GM21576 (cell line): ENCODE data around the gene LAMC1.

Experiments used
- ATAC-seq: cut with Tn5 transposase; IDR thresholded peaks from one replicate; pipeline ENCODE4 v1.9.1; 2021; ENCODE audit warnings: mild to moderate bottlenecking, moderate library complexity; ENCODE audit not compliant: unreplicated experiment

Gene LAMC1

DNA sequence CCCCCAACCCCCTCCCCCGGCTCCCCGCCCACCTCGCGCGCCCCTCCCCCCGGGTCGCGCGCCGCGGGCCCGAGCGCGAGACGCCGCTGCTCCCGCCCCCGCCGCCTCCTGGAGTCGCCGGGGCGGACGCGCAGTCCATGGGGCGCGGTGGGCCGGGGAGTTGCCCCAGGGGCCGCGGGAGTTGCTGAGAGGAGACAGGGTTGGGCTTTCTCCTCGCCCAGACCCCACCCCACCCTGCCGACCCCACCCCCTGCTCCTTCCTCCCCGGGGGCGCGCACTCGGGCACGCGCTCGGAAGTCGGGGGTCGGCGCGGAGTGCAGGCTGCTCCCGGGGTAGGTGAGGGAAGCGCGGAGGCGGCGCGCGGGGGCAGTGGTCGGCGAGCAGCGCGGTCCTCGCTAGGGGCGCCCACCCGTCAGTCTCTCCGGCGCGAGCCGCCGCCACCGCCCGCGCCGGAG is at the start of gene LAMC1:
Gene LAMC1, plus strand, starts transcription at position 275 of the 455 bp plus-strand sequence. CDS start 297 bp downstream, outside the sequence.
- ATAC-seq = peak; percentile 21

DNA sequence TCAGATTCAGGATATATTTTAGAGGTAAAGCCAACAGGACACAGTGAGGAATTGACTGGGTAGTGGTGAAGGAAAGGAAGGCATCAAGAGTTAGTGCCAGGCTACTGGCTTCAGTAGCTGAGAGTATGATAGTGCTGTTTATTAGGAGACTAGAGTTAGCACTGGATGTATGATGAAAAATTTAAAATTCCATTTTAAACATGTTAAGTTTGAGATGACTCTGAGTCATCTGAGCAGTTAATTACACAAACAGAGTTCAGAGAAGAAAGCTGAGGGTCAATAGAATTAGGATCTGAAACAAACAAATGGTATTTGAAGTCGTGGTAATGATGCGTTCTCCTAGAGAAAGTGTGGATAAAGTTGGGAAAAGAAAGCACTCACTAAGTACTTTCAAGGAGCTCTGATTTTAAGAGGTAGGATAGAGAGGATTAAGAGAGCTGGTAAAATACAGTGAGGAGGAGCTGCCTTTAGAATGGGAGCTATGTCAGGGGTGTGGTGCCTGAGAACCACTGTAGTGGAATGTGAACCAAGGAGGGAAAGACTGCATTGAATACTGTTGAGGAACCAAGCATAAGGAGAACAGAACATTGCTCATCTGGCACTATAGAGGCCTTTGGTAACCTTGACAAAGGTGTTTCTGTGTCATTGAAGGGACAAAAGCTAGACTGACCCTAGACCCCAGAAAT is 48.6 kb upstream of the LAMC1 start:
- ATAC-seq = no peak

DNA sequence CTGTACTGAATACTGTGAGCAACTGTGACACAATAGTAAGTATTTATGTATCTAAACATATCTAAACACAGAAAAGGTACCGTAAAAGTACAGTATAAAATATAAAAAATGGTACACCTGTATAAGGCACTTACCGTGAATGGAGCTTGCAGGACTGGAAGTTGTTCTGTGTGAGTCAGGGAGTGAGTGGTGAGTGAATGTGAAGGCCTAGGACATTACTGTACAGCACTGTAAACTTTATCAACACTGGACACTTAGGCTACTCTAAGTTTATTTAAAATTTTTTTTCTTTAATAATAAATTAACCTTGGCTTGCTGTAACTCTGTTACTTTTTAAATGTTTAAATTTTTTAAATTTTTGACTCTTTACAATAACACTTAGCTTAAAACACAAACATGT is 45.7 kb upstream of the LAMC1 start:
- ATAC-seq = no peak

DNA sequence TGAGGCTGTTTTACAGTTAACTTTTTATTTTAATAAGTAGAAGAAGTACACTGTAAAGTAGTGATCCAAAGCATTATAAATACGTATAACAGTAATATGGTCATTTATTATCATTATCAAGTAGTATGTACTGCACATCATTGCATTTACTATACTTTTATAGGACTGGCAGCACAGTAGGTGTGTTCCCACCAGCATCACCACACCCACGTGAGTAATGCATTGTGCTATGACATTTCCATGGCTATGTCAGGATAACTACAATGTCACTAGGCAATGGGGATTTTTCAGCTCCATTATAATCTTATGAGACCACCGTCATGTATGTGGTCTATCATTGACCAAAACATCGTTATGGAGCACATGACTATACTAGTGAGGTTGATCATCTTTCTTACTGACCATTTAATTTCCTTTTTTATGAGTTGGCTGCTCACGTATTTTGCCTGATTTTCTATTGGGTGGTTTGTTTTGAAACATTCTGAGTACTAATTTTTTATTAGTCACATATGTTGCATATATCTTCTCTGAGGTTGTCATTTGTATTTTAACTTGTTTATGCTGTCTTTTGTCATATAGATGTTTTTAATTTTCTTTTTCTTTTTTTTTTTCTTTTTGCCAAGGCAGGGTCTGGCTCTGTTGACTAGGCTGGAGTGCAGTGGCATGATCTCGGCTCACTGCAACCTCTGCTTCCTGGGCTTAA is 44.9 kb upstream of the LAMC1 start:
- no peak for ATAC-seq

DNA sequence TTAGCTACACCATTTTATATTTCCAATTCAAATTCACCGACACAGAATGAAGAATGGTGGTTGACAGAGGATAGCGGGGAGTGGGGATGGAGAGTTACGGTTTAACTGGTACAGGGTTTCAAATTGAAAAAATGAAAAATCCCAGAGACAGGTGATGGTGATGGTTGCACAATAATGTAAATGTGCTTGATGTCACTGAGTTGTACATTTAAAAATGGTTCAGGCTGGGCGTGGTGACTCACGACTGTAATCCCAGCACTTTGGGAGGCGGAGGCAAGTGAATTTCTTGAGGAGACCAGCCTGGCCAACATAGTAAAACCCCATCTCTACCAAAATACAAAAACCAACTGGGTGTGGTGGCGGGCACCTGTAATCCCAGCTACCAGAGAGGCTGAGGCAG is 39.1 kb upstream of the LAMC1 start:
- ATAC-seq = no peak

DNA sequence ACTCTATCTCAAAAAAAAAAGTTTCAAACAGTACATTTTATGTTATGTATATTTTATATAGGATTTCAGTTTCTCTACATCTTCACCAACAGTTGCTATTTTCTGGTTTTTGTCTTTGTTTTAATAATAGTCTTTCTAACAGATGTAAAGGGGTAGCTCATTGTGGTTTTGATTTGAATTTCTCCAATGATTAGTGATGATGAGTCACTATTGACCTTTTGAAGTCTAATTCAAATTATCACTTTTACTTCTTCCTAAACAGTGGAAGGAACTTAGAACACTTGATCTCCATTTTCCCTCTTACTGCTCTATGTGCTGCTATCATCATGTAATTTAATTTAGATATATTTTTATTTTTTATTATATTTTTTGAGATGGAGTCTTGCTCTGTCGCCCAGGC is 38.6 kb upstream of the LAMC1 start:
- no peak for ATAC-seq

DNA sequence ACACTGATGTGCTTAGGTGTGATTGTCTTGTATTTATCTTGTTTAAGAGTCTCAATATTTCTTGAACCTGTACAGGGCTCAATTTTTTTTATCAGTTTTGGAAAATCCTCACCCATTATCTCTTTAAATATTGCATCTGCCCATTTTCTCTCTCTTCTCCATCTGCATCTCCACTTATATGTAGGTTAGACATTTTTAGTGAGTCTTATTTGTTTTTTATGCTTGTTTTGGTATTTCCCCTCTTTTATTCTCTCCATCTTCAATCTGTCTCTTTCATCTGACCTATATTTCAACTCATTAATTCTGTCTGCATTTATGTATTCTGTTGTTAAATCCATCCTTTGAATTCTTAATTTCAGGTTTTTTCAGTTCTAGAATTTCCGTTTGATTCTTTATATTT is 37.3 kb upstream of the LAMC1 start:
- ATAC-seq = no peak

DNA sequence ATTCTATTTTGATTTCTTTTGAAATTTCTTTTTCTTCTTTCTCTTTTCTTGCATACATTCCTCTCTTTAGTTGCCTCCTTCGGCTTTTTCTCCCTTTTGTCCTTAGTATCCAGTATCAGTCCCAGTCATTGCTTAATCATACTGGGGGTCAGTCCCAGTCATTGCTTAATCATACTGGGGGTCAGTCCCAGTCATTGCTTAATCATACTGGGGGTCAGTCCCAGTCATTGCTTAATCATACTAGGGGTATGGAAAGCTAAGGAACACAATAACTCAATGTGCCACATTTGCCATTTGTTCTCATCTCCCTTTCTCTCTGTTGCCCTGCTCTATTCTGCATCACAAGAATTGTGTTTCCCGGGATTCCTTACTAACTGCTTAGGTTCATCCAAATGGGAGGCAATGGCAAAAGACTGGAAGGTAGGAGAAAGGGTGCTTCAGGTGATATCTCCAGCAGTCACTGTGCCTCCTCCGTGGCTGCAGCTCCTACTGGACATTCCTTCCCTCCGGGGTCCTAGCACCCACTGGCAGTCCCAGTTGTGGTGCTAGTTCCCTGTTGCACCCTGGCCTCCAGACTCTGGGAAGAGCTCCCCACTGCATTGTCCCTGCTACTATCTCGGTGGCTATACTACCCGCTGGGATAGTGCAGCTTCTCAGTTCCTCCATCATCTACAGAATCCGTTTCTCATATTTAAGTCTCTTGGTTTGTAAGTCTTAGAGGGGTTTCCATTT is 32.6 kb upstream of the LAMC1 start:
- no peak for ATAC-seq

DNA sequence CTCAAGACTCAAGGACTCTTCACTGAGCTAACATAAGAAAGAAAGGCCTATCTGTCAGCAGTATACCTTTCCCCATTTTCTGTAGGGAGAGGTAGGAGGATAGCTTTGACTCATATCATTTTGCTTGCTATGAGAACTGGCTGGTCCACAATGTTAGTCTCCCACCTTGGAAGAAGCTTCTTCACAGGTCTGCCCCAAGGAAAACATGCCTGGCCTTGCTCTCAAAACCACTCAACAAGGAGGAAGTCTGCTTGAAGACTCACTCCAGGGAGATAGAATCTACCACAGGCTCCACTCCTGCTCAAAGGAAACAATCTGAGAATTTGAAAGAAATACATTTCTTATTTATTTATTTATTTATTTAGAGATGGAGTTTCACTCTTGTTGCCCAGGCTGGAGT is 29.5 kb upstream of the LAMC1 start:
- ATAC-seq = no peak

DNA sequence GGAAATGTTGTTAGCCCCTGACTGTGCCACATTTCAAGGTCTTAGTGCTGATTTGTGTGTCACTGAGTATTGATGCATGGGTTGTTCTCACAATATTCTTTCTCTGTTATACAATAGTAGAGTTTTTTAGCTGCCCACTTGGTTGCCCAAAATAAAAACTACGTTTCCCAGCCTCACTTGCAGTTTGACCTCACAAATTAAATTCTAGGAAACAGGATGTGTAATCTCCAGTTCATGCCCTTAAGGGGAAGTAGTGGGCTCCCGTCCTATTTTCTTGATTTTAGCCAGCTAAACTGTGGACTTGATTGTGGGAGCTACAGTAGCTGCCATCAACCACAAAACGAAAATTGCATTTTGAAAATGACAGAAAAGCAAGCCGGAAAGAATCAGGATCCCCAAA is 27.3 kb upstream of the LAMC1 start:
- no peak for ATAC-seq

DNA sequence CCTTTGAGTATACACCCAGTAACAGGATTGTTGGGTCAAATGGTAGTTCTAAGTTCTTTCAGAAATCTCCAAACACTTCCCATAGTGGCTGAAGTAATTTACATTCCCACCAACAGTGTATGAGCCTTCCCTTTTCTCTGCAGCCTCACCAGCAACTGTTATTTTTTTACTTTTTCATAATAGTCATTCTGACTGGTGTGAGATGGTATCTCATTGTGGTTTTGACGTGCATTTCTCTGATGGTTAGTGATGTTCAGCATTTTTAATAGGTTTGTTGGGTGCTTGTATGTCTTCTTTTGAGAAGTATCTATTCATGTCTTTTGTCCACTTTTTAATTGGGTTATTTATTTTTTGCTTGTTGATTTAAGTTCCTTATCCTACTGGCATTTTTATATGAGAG is 26.4 kb upstream of the LAMC1 start:
- ATAC-seq = no peak

DNA sequence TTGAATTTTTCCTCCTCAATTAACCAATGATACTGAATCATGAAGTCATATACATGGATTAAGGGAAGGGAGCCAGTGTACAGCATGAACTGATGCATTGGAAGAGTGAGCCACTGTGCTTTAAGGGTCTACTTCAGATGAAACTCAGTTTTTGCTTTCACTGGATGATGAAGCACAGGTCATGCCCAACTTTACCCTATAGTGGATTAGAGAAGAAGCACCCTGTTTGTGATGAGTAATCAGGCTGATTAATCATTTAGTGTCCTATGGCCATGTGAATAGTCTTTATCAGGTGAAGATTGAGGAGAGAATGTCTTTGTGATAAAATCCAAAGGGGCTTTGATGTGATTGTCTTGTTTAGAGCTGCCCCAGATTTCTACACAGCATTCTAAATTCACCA is 24.7 kb upstream of the LAMC1 start:
- no peak for ATAC-seq

DNA sequence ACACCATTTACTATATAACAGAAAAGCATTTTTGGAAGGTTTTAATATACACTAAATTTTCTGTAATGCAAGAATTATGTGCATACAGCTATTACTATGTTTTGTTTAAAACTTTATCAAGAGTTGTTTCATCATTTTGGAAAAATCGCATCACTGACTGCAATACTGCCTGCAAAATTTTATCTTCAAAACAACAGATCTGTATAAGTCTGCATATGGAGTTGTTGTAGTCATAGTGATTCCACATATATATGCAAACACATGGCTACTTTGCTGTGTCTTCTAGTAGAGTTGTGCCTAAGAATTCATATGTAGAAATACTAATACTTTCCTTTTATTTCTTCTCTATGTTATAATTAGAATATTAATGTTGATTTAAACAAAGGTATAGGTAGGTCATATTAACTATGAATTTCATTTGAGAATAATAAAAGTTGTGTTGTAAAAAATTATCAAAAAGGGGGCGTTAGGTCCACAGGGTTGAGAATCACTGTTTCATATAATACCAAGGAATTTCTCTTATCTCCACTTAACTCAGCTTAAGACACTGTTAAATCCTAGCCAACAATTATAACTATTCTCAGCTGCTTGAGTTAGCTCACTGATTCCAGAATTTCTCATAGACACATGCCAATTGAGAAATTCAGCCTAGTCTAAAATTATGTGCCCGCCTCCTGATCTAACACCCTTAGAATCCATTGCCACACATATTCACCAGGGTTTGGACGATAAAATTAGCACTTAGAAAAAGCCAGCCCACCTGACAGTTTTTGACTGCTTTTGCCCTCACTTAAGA is 22.9 kb upstream of the LAMC1 start:
- no peak for ATAC-seq

DNA sequence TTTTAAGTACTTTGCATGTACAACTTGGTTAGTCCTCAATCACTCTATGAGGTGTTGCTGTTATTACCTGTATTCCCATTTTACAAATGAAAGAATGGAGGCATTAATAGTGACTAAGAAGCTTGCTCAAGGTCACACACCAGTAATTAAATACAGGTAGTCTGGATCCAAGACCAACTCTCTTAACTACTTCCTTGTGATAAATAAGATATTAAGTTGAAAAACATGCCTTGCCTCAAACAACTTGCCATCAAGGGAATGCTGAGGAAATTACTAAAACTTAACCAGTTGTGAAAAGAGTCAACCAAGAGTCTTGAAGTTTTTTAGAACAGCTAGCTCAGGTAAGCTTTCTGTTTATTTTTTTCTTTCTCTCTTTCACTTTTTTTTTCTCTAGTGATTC is 21.0 kb upstream of the LAMC1 start:
- ATAC-seq = no peak

DNA sequence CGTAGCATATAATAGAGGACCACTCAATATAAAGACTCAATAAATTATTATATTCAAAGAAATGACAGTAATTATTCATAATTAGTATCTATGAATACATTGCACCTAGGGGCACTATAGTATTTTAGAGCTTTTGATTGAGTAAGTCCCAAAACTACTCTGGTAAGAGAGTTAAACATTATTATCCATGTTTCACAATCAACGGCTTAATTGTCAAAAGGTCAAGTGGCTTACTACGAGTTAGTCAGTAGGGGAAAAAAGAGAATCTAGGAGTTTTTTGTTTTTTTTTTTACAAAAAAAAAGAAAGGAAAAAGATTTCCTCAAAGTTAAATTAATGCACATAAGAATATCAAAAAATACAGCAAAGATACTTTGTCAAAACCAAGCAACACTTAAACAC is 20.4 kb upstream of the LAMC1 start:
- ATAC-seq = no peak

DNA sequence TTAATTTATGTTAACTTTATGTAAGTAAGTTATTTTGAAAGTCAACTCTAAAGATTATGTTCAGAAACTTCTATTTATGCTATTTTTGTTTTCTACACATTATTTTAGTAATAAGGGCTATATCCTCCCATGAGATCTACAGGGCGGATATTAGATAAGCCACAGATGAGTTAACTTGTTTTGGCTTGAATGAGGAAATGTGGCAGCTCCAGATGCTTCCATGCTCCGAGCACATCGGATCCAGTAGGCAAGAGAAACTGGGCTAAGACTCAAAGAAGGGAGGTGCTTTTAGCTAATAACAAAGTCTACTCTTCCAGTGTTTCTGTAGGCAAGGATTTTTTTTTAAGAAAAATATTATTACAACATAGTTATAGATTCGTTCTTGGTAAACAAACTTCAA is 20.0 kb upstream of the LAMC1 start:
- no peak for ATAC-seq

DNA sequence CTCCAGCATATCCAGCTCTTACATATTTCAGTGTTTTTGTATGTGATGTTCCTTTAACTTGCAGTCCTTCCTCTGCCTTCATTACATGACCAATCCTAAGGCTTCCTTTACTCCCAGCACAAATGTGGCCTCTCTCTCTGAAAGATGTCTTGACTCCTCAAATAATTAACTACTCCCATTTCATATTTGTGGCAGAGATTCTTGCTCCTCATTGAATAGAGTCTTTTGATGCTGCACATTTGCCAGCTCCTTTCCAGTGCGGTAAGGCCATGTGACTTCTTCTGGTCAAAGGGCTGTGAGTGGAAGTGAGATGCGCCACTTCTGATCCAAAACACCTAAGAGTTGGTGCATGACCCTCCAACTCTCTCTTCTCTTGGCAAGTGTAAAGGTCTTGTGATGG is 19.1 kb upstream of the LAMC1 start:
- ATAC-seq = no peak

DNA sequence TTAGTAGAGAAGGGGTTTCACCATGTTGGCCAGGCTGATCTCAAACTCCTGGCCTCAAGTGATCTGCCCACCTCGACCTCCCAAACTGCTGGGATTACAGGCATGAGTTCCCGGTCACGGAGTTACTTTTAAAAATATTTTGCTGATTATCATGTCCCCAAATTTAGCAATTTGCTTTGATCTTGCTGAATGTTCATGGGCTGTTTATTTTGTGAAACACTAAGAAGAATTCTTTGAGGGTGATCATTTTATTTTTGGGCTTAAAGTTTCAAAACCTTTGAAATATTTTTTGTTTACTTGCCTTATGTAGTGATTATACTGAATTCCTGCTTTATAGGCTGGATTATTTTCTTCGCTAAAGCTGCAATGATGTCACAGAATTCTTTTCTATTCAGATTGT is 11.4 kb upstream of the LAMC1 start:
- no peak for ATAC-seq

DNA sequence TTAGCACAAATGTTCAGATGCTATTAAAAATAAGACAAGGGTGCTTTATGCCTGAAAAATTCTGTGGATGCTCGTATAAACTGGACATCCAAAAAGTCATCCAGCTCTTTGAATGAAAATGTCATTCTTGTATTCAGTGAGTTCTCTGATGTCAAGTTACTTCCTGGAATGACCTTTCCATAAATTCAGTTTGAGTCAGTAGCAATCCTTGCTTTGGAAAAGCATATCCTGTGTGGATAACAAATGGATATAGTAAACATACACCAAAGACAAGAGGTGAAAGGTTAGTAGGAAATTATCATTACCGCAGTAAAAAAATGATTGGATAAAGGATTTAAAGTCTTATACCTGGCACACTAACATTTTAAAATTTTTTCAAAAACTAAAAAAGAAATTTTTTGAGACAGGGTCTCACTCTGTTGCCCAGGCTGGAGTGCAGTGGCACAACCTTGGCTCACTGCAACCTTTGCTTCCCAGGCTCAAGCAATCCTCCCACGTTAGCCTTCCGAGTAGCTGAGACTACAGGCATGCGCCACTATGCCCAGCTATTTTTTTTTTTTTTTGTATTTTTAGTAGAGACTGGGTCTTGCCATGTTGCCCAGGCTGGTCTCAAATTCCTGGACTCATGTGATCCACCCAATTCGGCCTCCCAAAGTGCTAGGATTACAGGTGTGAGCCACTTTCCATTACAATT is 10.8 kb upstream of the LAMC1 start:
- ATAC-seq = no peak

DNA sequence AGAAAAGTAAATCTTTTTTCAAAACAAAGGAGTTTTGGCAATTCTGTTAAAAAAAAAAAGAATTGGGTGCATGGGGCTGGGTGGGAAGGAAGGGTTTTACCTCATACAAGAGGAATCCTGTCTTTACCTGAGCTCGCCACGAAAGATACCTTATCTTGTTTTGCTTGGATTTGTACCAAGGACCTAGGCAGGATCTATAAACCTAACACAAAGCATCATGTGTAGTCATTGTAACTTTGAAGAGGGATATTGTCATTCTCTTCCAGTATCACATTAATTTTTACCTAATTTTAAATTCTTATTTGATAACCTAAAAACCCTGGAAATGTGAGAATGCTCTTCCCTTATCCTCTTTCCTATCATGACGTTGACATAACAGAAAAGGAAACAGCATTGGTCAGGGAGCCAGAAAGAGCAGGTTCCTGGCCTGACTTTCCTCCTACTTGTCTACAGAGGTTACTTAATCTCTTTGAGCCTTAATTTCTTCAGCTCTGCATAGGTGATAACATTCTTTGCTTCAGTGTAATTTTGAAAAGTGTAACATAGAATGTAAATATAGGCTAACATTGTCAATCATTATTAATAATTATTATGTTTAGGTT is 4.0 kb upstream of the LAMC1 start:
- ATAC-seq = no peak
